HL-60 (cell line): Measurements from ENCODE around the gene KCNQ1.

Experiments
- GABPA ChIP-seq: IDR thresholded peaks from 2 replicates; pipeline ENCODE4 v1.6.1; 2012; ENCODE audit warnings: low read depth
- POLR2AphosphoS5 ChIP-seq: IDR thresholded peaks from 2 replicates; pipeline ENCODE4 v1.6.1; 2012; ENCODE audit warnings: low read depth
- TF ChIP-seq, protein P1 (sequence below): IDR thresholded peaks from one replicate; pipeline ENCODE4 v1.5.1; 2011; ENCODE audit warnings: low read length, control low read depth, inconsistent platforms; ENCODE audit not compliant: insufficient read depth
- TF ChIP-seq, protein P2 (sequence below): IDR thresholded peaks from 2 replicates; pipeline ENCODE4 v1.6.1; 2012; ENCODE audit warnings: low read depth; ENCODE audit not compliant: insufficient replicate concordance

DNA sequence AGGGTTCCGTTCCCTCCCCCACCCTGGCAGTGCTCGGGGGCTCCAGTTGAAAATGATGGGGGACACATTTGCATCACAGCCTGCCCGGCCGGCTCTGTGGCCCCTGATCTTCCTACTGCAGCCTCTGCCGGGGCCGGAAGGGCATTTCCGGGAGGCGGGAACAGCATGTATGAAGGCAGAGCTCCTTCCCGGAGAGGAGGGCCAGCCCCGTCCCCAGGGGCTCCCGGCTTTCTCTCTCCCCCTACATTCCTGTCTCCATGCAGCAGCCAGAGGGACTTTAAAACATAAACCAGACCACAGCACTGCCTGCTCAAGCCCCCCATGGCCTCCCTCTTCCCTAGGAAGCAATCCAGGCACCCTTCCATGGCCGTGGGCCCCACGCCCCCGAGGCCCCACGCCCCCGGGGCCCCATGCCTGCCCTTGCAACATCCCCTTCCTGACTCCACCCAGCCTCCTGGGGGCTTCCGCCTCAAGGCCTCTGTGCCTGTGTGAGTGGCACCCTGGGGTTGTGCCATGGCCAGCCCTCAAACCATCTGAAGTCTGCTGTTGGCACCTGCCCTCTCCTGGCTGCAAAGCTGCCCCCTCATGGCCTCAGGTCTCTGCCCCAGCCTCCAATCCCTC lies 367.7 kb downstream of the KCNQ1 start:
- TF ChIP-seq, protein P1, sequence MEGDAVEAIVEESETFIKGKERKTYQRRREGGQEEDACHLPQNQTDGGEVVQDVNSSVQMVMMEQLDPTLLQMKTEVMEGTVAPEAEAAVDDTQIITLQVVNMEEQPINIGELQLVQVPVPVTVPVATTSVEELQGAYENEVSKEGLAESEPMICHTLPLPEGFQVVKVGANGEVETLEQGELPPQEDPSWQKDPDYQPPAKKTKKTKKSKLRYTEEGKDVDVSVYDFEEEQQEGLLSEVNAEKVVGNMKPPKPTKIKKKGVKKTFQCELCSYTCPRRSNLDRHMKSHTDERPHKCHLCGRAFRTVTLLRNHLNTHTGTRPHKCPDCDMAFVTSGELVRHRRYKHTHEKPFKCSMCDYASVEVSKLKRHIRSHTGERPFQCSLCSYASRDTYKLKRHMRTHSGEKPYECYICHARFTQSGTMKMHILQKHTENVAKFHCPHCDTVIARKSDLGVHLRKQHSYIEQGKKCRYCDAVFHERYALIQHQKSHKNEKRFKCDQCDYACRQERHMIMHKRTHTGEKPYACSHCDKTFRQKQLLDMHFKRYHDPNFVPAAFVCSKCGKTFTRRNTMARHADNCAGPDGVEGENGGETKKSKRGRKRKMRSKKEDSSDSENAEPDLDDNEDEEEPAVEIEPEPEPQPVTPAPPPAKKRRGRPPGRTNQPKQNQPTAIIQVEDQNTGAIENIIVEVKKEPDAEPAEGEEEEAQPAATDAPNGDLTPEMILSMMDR: no peak
- TF ChIP-seq, protein P2, sequence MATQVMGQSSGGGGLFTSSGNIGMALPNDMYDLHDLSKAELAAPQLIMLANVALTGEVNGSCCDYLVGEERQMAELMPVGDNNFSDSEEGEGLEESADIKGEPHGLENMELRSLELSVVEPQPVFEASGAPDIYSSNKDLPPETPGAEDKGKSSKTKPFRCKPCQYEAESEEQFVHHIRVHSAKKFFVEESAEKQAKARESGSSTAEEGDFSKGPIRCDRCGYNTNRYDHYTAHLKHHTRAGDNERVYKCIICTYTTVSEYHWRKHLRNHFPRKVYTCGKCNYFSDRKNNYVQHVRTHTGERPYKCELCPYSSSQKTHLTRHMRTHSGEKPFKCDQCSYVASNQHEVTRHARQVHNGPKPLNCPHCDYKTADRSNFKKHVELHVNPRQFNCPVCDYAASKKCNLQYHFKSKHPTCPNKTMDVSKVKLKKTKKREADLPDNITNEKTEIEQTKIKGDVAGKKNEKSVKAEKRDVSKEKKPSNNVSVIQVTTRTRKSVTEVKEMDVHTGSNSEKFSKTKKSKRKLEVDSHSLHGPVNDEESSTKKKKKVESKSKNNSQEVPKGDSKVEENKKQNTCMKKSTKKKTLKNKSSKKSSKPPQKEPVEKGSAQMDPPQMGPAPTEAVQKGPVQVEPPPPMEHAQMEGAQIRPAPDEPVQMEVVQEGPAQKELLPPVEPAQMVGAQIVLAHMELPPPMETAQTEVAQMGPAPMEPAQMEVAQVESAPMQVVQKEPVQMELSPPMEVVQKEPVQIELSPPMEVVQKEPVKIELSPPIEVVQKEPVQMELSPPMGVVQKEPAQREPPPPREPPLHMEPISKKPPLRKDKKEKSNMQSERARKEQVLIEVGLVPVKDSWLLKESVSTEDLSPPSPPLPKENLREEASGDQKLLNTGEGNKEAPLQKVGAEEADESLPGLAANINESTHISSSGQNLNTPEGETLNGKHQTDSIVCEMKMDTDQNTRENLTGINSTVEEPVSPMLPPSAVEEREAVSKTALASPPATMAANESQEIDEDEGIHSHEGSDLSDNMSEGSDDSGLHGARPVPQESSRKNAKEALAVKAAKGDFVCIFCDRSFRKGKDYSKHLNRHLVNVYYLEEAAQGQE: no peak
- TF ChIP-seq GABPA (no peak), POLR2AphosphoS5 (no peak)
